Measurements from ENCODE around the gene QPCT.

QPCT gene

DNA sequence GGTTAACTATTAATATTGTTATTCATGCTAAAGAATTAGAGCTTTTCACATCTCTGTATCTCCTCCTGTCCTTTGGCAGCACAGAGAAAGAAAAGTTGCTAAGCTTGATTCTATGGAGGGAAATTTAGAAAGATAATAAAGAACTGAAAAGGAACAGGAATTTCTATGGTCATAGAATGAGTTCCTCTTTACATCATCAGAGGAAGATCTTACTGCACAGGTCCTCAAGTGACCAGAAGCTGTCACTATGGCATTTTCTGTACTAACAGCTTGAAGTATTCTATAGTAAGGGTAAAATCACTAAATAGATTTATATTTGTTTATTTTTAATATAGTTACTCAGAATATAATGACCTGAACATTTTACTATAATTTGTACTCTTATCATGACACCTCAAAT lies 13.7 kb upstream of the QPCT start:
- Histone ChIP-seq H3K79me1 (ENCODE audit: low read length) (no peaks in the 10 kb centered on the region), H3K4me1 (ENCODE audit: control insufficient read depth in 1 of 2, insufficient read depth in 2 of 2, low read length in 2 of 2) (no peaks in the 10 kb centered on the region), H4K12ac (ENCODE audit: low read depth, low read length) (no peak overlapping the region), H3K4me2 (ENCODE audit: low read length) (no peak overlapping the region), H3K9ac (ENCODE audit: low read length) (no peak overlapping the region), H2BK120ac (ENCODE audit: insufficient read depth, low read length, poor library complexity) (no peak overlapping the region), H3K36me3 (ENCODE audit: control insufficient read depth in 1 of 2, insufficient read depth in 2 of 2, low read length in 2 of 2) (no peaks in the 10 kb centered on the region), H4K91ac (ENCODE audit: low read depth, low read length) (no peak overlapping the region), H4K8ac (ENCODE audit: low read depth, low read length) (no peak overlapping the region), H3K27me3 (ENCODE audit: insufficient read depth, low read length) (no peaks in the 10 kb centered on the region), H3K4ac (ENCODE audit: low read depth, low read length) (no peak overlapping the region), H3K27ac (ENCODE audit: low read depth, low read length) (no peak overlapping the region), H3K4me3 (ENCODE audit: low read depth, low read length) (no peak overlapping the region), H2BK5ac (ENCODE audit: low read depth, low read length, poor library complexity) (no peak overlapping the region), H2AK5ac (ENCODE audit: low read length) (no peak overlapping the region), H3K23ac (ENCODE audit: low read length) (no peak overlapping the region), H3K79me2 (ENCODE audit: control insufficient read depth, insufficient read depth, low read length, poor library complexity) (no peaks in the 10 kb centered on the region), H2AFZ (ENCODE audit: insufficient read depth, low read length, poor library complexity) (no peak overlapping the region), H3K9me3 (ENCODE audit: insufficient read depth, low read depth, low read length) (peaks cover 2% of the 10 kb centered on the region), H3K18ac (ENCODE audit: low read length) (no peak overlapping the region), H2BK12ac (ENCODE audit: low read length) (no peak overlapping the region), H3K14ac (ENCODE audit: low read length) (no peak overlapping the region)
- DNase-seq: no peak

DNA sequence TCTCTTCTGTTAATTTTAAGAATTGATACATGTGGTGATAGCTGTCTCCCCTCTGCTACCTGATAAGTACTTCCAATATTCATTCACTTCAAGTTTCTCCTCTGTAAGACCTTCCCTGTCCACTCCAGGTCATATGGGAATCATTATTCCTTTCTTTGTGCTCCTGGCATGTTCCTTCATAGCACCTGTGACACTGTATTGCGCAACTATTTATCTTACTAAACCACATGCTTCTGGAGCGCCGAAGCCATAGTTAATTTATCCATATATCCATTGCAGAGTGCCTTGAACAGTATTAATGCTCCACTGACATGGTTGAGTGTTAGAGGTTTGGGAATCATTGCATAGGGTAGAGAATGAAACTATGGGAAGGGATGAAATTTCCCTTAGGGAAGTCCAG lies 11.9 kb upstream of the QPCT start:
- Histone ChIP-seq H3K18ac (ENCODE audit: low read length) (no peak overlapping the region), H4K12ac (ENCODE audit: low read depth, low read length) (no peak overlapping the region), H3K4me2 (ENCODE audit: low read length) (no peak overlapping the region), H3K4me3 (ENCODE audit: low read depth, low read length) (no peak overlapping the region), H2AK5ac (ENCODE audit: low read length) (no peak overlapping the region), H2AFZ (ENCODE audit: insufficient read depth, low read length, poor library complexity) (no peak overlapping the region), H2BK12ac (ENCODE audit: low read length) (no peak overlapping the region), H3K27ac (ENCODE audit: low read depth, low read length) (no peak overlapping the region), H3K36me3 (ENCODE audit: control insufficient read depth in 1 of 2, insufficient read depth in 2 of 2, low read length in 2 of 2) (no peaks in the 10 kb centered on the region), H3K9ac (ENCODE audit: low read length) (no peak overlapping the region), H3K4me1 (ENCODE audit: control insufficient read depth in 1 of 2, insufficient read depth in 2 of 2, low read length in 2 of 2) (no peaks in the 10 kb centered on the region), H3K79me1 (ENCODE audit: low read length) (no peaks in the 10 kb centered on the region), H3K79me2 (ENCODE audit: control insufficient read depth, insufficient read depth, low read length, poor library complexity) (no peaks in the 10 kb centered on the region), H2BK5ac (ENCODE audit: low read depth, low read length, poor library complexity) (no peak overlapping the region), H3K9me3 (ENCODE audit: insufficient read depth, low read depth, low read length) (no peaks in the 10 kb centered on the region), H2BK120ac (ENCODE audit: insufficient read depth, low read length, poor library complexity) (no peak overlapping the region), H4K8ac (ENCODE audit: low read depth, low read length) (no peak overlapping the region), H3K4ac (ENCODE audit: low read depth, low read length) (no peak overlapping the region), H3K23ac (ENCODE audit: low read length) (no peak overlapping the region), H3K14ac (ENCODE audit: low read length) (no peak overlapping the region), H4K91ac (ENCODE audit: low read depth, low read length) (no peak overlapping the region), H3K27me3 (ENCODE audit: insufficient read depth, low read length) (no peaks in the 10 kb centered on the region)
- no peak for DNase-seq
- no CpG with 5 or more reads among the region's 3 CpGs for WGBS (ENCODE audit: extremely low coverage, insufficient coverage, insufficient read length)

DNA sequence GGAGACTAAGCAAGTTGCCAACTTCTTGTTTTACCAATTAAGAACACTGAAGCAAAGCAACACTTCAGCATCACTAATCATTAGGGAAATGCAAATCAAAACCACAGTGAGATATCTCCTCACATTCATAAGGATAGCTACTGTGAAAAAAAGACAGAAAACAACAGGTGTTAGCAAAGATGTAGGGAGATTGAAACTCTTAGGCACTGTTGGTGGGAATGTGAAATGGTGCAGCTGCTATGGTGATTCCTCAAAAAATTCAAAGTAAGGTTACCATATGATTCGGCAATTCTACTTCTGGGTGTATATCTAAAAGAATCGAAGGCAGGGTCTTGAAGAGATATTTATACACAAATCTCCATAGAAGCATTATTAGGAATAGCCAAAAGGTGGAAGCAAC lies 11.2 kb upstream of the QPCT start:
- Histone ChIP-seq H4K12ac (ENCODE audit: low read depth, low read length) (no peak overlapping the region), H3K4me1 (ENCODE audit: control insufficient read depth in 1 of 2, insufficient read depth in 2 of 2, low read length in 2 of 2) (peaks cover 0 to 1% of the 10 kb centered on the region in 2 experiments), H3K4ac (ENCODE audit: low read depth, low read length) (no peak overlapping the region), H2BK5ac (ENCODE audit: low read depth, low read length, poor library complexity) (no peak overlapping the region), H3K9me3 (ENCODE audit: insufficient read depth, low read depth, low read length) (no peaks in the 10 kb centered on the region), H3K36me3 (ENCODE audit: control insufficient read depth in 1 of 2, insufficient read depth in 2 of 2, low read length in 2 of 2) (no peaks in the 10 kb centered on the region), H3K79me1 (ENCODE audit: low read length) (no peaks in the 10 kb centered on the region), H3K79me2 (ENCODE audit: control insufficient read depth, insufficient read depth, low read length, poor library complexity) (no peaks in the 10 kb centered on the region), H3K27ac (ENCODE audit: low read depth, low read length) (no peak overlapping the region), H3K4me3 (ENCODE audit: low read depth, low read length) (no peak overlapping the region), H3K4me2 (ENCODE audit: low read length) (no peak overlapping the region), H2AK5ac (ENCODE audit: low read length) (no peak overlapping the region), H4K8ac (ENCODE audit: low read depth, low read length) (no peak overlapping the region), H3K23ac (ENCODE audit: low read length) (no peak overlapping the region), H2BK120ac (ENCODE audit: insufficient read depth, low read length, poor library complexity) (no peak overlapping the region), H2AFZ (ENCODE audit: insufficient read depth, low read length, poor library complexity) (no peak overlapping the region), H3K14ac (ENCODE audit: low read length) (no peak overlapping the region), H3K27me3 (ENCODE audit: insufficient read depth, low read length) (no peaks in the 10 kb centered on the region), H4K91ac (ENCODE audit: low read depth, low read length) (no peak overlapping the region), H3K9ac (ENCODE audit: low read length) (no peak overlapping the region), H2BK12ac (ENCODE audit: low read length) (no peak overlapping the region), H3K18ac (ENCODE audit: low read length) (no peak overlapping the region)
- DNase-seq: no peak
- WGBS (ENCODE audit: extremely low coverage, insufficient coverage, insufficient read length): no CpG with 5 or more reads among the region's 2 CpGs

DNA sequence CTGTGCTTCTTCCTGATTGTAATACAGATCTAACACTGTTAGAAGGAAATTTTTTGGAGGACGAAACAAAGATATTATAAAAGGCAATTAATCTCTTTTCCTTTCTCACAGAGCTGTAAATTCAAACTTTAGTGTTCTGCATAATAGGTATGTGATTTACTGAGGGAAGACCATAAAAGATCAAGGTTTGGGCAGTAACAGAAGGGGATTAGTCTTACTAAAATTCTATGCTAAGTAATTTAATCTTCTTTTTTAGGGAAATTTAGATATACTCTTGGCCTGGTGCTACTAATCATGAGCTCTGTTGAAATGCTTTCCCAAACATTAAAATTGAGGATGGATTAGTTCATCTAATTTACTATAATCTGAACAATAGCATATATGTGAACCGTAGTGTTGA lies 8.8 kb upstream of the QPCT start:
- Histone ChIP-seq H3K4me3 (ENCODE audit: low read depth, low read length) (no peak overlapping the region), H3K79me1 (ENCODE audit: low read length) (no peaks in the 10 kb centered on the region), H3K23ac (ENCODE audit: low read length) (no peak overlapping the region), H2BK5ac (ENCODE audit: low read depth, low read length, poor library complexity) (no peak overlapping the region), H4K91ac (ENCODE audit: low read depth, low read length) (no peak overlapping the region), H3K14ac (ENCODE audit: low read length) (no peak overlapping the region), H2AFZ (ENCODE audit: insufficient read depth, low read length, poor library complexity) (no peak overlapping the region), H2AK5ac (ENCODE audit: low read length) (no peak overlapping the region), H3K36me3 (ENCODE audit: control insufficient read depth in 1 of 2, insufficient read depth in 2 of 2, low read length in 2 of 2) (no peaks in the 10 kb centered on the region), H3K9ac (ENCODE audit: low read length) (no peak overlapping the region), H3K4me1 (ENCODE audit: control insufficient read depth in 1 of 2, insufficient read depth in 2 of 2, low read length in 2 of 2) (peaks cover 0 to 1% of the 10 kb centered on the region in 2 experiments), H4K12ac (ENCODE audit: low read depth, low read length) (no peak overlapping the region), H2BK120ac (ENCODE audit: insufficient read depth, low read length, poor library complexity) (no peak overlapping the region), H3K9me3 (ENCODE audit: insufficient read depth, low read depth, low read length) (no peaks in the 10 kb centered on the region), H3K4me2 (ENCODE audit: low read length) (no peak overlapping the region), H3K4ac (ENCODE audit: low read depth, low read length) (no peak overlapping the region), H3K18ac (ENCODE audit: low read length) (no peak overlapping the region), H3K27ac (ENCODE audit: low read depth, low read length) (no peak overlapping the region), H4K8ac (ENCODE audit: low read depth, low read length) (no peak overlapping the region), H3K79me2 (ENCODE audit: control insufficient read depth, insufficient read depth, low read length, poor library complexity) (no peaks in the 10 kb centered on the region), H3K27me3 (ENCODE audit: insufficient read depth, low read length) (no peaks in the 10 kb centered on the region), H2BK12ac (ENCODE audit: low read length) (no peak overlapping the region)
- no peak for DNase-seq
- no CpG with 5 or more reads among the region's 2 CpGs for WGBS (ENCODE audit: extremely low coverage, insufficient coverage, insufficient read length)

Data from trophoblast cell (in vitro differentiated cells and primary cell).